DOHH2 (cell line): ENCODE results near the gene GPRC5C.

Experiments
- CTCF ChIP-seq: fragments of 200-600 bp; sonication (generic); IDR thresholded peaks from one replicate; pipeline ENCODE4 v1.5.1; 2014; ENCODE audit warnings: antibody characterized with exemption, mild to moderate bottlenecking, low read depth, low read length; ENCODE audit not compliant: poor library complexity, severe bottlenecking
- EZH2phosphoT487 ChIP-seq: fragments of 200-600 bp; sonication (generic); IDR thresholded peaks from 2 replicates; pipeline ENCODE4 v1.6.1; 2017; ENCODE audit warnings: borderline replicate concordance, mild to moderate bottlenecking, antibody characterized with exemption, low read length, moderate library complexity, mixed read lengths

- TF ChIP-seq CTCF (no peak), EZH2phosphoT487 (no peak)
Observed at GRCh38 chr17:74385201-74385600, 46.7 kb upstream of the GPRC5C start.
